Liver (tissue), 9 donors: ENCODE results near the gene PKHD1. TPM values are rescaled to one million over a fixed set of nuclear protein-coding genes. Genes with fewer than 3 reads are reported as not detected.

ENCODE experiments used
- DNase-seq: peaks from one replicate; pipeline ENCODE4 v3.0.0-alpha.2; 2017; ENCODE audit warnings: low spot score
- H3K27ac ChIP-seq, 2 donors: one replicate each; pipeline ENCODE4 v1.7.0; 2013; ENCODE audit warnings: inconsistent platforms in 2 of 2, low read length in 2 of 2, control low read depth in 1 of 2, low read depth in 1 of 2, mild to moderate bottlenecking in 1 of 2
- H3K27me3 ChIP-seq, 4 donors: one replicate each; pipeline versions ENCODE4 v1.6.1 to v1.7.0; 2013; ENCODE audit warnings: low read length in 3 of 4, inconsistent platforms in 1 of 4, mild to moderate bottlenecking in 1 of 4, moderate library complexity in 1 of 4; ENCODE audit not compliant: control insufficient read depth in 4 of 4, insufficient read depth in 4 of 4
- H3K36me3 ChIP-seq, 4 donors: one replicate each; pipeline versions ENCODE4 v1.6.1 to v1.7.0; 2013; ENCODE audit warnings: low read length in 3 of 4, mild to moderate bottlenecking in 3 of 4, low read depth in 1 of 4, moderate library complexity in 1 of 4; ENCODE audit not compliant: control insufficient read depth in 4 of 4, insufficient read depth in 3 of 4
- H3K4me1 ChIP-seq, 4 donors: one replicate each; pipeline versions ENCODE4 v1.6.1 to v1.7.0; 2013; ENCODE audit warnings: low read length in 3 of 4, mild to moderate bottlenecking in 3 of 4, moderate library complexity in 1 of 4; ENCODE audit not compliant: control insufficient read depth in 4 of 4, insufficient read depth in 4 of 4
- H3K4me3 ChIP-seq, 3 donors: one replicate each; pipeline versions ENCODE4 v1.6.1 to v1.7.0; 2013; ENCODE audit warnings: low read length in 3 of 3, control low read depth in 1 of 3, low read depth in 1 of 3, mild to moderate bottlenecking in 1 of 3
- H3K9ac ChIP-seq, 2 donors: one replicate each; pipeline ENCODE4 v1.7.0; 2013; ENCODE audit warnings: low read length in 2 of 2, mild to moderate bottlenecking in 2 of 2, moderate library complexity in 2 of 2, control low read depth in 1 of 2, low read depth in 1 of 2
- H3K9me3 ChIP-seq, 4 donors: one replicate each; pipeline versions ENCODE4 v1.6.1 to v1.7.0; 2013; ENCODE audit warnings: low read length in 3 of 4; ENCODE audit not compliant: control insufficient read depth in 4 of 4
- CTCF ChIP-seq: fragments of 150-350 bp; IDR thresholded peaks from 2 replicates; pipeline ENCODE4 v1.5.1; 2017; ENCODE audit warnings: improper control_type of control experiment, low read depth, low read length; ENCODE audit not compliant: missing input control
- EGR1 ChIP-seq, 2 donors: IDR thresholded peaks; 2 replicates each; pipeline ENCODE4 v1.6.1; 2016 to 2018; ENCODE audit warnings: antibody characterized with exemption in 2 of 2, low read depth in 2 of 2
- HNF4A ChIP-seq, 2 donors: conservative IDR thresholded peaks; 2 replicates each; pipeline ENCODE4 v1.6.1; 2016; ENCODE audit warnings: antibody characterized with exemption in 2 of 2, mild to moderate bottlenecking in 2 of 2
- JUND ChIP-seq, 2 donors: IDR thresholded peaks; 2 replicates each; pipeline ENCODE4 v1.6.1; 2016; ENCODE audit warnings: antibody characterized with exemption in 2 of 2
- MAX ChIP-seq: IDR thresholded peaks from 2 replicates; pipeline ENCODE4 v1.6.1; 2016; ENCODE audit warnings: antibody characterized with exemption
- RAD21 ChIP-seq, 2 donors: IDR thresholded peaks; 2 replicates each; pipeline ENCODE4 v1.6.1; 2016; ENCODE audit warnings: antibody characterized with exemption in 2 of 2, mild to moderate bottlenecking in 2 of 2
- RXRA ChIP-seq, 2 donors: IDR thresholded peaks; 2 replicates each; pipeline ENCODE4 v1.6.1; 2017 to 2018; ENCODE audit warnings: antibody characterized with exemption in 2 of 2, mild to moderate bottlenecking in 1 of 2
- ZBTB33 ChIP-seq: IDR thresholded peaks from 2 replicates; pipeline ENCODE4 v1.6.1; 2016; ENCODE audit warnings: antibody characterized with exemption
- WGBS: extraction: QIAGEN DNeasy Blood & Tissue Kit; methylation state at CpG from one replicate; pipeline ENCODE4 v1.1.7; 2013; 5-methylcytosine and 5-hydroxymethylcytosine counted together
- polyA plus RNA-seq, 2 donors: library from polyadenylated mRNA; stranded (reverse) in 1 of 2; unstranded in 1 of 2; fragments of 200-250 nt in 1 of 2; fragments of >200 nt in 1 of 2; fragmentation: Nextera tagmentation in 1 of 2; extraction: Ambion mirVana in 1 of 2; gene quantifications; one replicate each; pipeline versions ENCODE4 v1.2.1 to v1.2.3, GENCODE V29; 2013 to 2015
- total RNA-seq, 2 donors: library from RNA; depleted of rRNA; stranded (reverse); fragments of >200 nt; gene quantifications; one replicate each; pipeline ENCODE4 v1.2.3, GENCODE V29; 2014
- donor health status: healthy.
- donor health status: healthy.
- donor health status: healthy.
- donor health status: healthy.
- donor health status: healthy.

PKHD1 gene
- total and polyA plus RNA-seq, 4 donors, result 0.45 to 10.6 (median 3.2) TPM

- Histone ChIP-seq H3K27me3 (no peaks in the 10 kb centered on the region), H3K36me3 (no peaks in the 10 kb centered on the region), H3K4me3 (no peak overlapping the region), H3K4me1 (no peaks in the 10 kb centered on the region), H3K9me3 (no peaks in the 10 kb centered on the region), H3K27ac (no peak overlapping the region), H3K9ac (no peak overlapping the region)
- DNase-seq, result no peak
- no peak for TF ChIP-seq ZBTB33
- TF ChIP-seq RXRA (IDR thresholded peaks at IDR 0.05), result peak in 1 of 2 donors; percentile 55
- peak; percentile 30 for TF ChIP-seq MAX
- TF ChIP-seq HNF4A (conservative IDR thresholded peaks at IDR 0.05), result peak; percentile 56 to 67
- no peak for TF ChIP-seq EGR1 (IDR thresholded peaks at IDR 0.05; ENCODE audit: low read depth in 2 of 2)
- 56% methylated on average over 1 of the region's 1 CpG for WGBS
Observed at GRCh38 chr6:51962354-51962753, 125.1 kb downstream of the PKHD1 start.

- H3K36me3 ChIP-seq, result no peaks in the 10 kb centered on the region
- H3K27ac ChIP-seq, result no peak overlapping the region
- no peak overlapping the region for H3K4me3 ChIP-seq
- WGBS, result 38% methylated on average over 2 of the region's 2 CpGs
- H3K27me3 ChIP-seq, result no peaks in the 10 kb centered on the region
- DNase-seq, result no peak
- H3K9ac ChIP-seq, result no peak overlapping the region
- H3K4me1 ChIP-seq, result no peaks in the 10 kb centered on the region
- H3K9me3 ChIP-seq, result no peaks in the 10 kb centered on the region
- no peak for TF ChIP-seq JUND (IDR thresholded peaks at IDR 0.05)
Observed at GRCh38 chr6:51960419-51960818, 127.0 kb downstream of the PKHD1 start.

- H3K9me3 ChIP-seq, result no peaks in the 10 kb centered on the region
- peak; percentile 68 for DNase-seq
- TF ChIP-seq CTCF (peak; percentile 67), ZBTB33 (no peak), RAD21 (IDR thresholded peaks at IDR 0.05) (peak; percentile 93 to 96)
- no peak overlapping the region for H3K4me3 ChIP-seq
- H3K27me3 ChIP-seq, result no peaks in the 10 kb centered on the region
- 33% methylated on average over 6 of the region's 6 CpGs for WGBS
- no peak overlapping the region for H3K9ac ChIP-seq
- no peaks in the 10 kb centered on the region for H3K4me1 ChIP-seq
- no peak overlapping the region for H3K27ac ChIP-seq
- no peaks in the 10 kb centered on the region for H3K36me3 ChIP-seq
Observed at GRCh38 chr6:51959744-51960383, 127.5 kb downstream of the PKHD1 start.
